Caco-2 (cell line): ENCODE data around the gene WLS. TPM values are rescaled to one million over a fixed set of nuclear protein-coding genes. Genes with fewer than 3 reads are reported as not detected.

Source experiments
- BruUV-seq: library from RNA; stranded (reverse); fragments of 400-500 nt; replicated peaks from 2 replicates; lab custom pipeline; 2021; lab: Mats Ljungman, UMichigan
- CTCF ChIA-PET: fragments of 300-600 bp; sonication (Branson Sonifier 250); formaldehyde crosslinking; loops from one replicate; lab custom pipeline; 2022; ENCODE audit warnings: antibody characterized with exemption; lab: Charles Lee
- POLR2A ChIA-PET: fragments of 300-600 bp; sonication (Branson Sonifier 250); formaldehyde crosslinking; loops from one replicate; lab custom pipeline; 2022; ENCODE audit warnings: antibody characterized with exemption; lab: Charles Lee
- DNase-seq, 2 experiments: peaks; one replicate each; pipeline versions ENCODE4 v3.0.0 to v3.0.0-alpha.2; 2020 to 2022
- H3K27me3 ChIP-seq: replicated peaks from 2 replicates; pipeline ENCODE4 v1.6.0; 2011; ENCODE audit warnings: low read length; ENCODE audit not compliant: control insufficient read depth, insufficient read depth
- H3K36me3 ChIP-seq: 2 replicates; pipeline ENCODE4 v1.5.1; 2011; ENCODE audit warnings: low read length; ENCODE audit not compliant: control insufficient read depth, insufficient read depth
- H3K4me1 ChIP-seq: fragments of 250-450 bp; sonication (Bioruptor Pico); 2 replicates; pipeline ENCODE4 v1.5.1; 2020; ENCODE audit warnings: mild to moderate bottlenecking
- H3K4me3 ChIP-seq: 2 replicates; pipeline ENCODE4 v1.5.1; 2011; ENCODE audit warnings: low read depth, mild to moderate bottlenecking, control low read depth, low read length
- H3K9me3 ChIP-seq: fragments of 250-450 bp; sonication (Bioruptor Pico); 2 replicates; pipeline ENCODE4 v1.5.1; 2020; ENCODE audit warnings: mild to moderate bottlenecking, moderate library complexity
- H3K27ac Mint-ChIP-seq: one replicate; pipeline ENCODE4 v1.8.0; 2022; ENCODE audit warnings: mixed read lengths; ENCODE audit not compliant: unreplicated experiment
- H3K27me3 Mint-ChIP-seq: one replicate; pipeline ENCODE4 v1.8.0; 2022; ENCODE audit warnings: mixed read lengths; ENCODE audit not compliant: insufficient read depth, unreplicated experiment
- H3K36me3 Mint-ChIP-seq: one replicate; pipeline ENCODE4 v1.8.0; 2022; ENCODE audit warnings: mild to moderate bottlenecking, mixed read lengths; ENCODE audit not compliant: insufficient read depth, unreplicated experiment
- H3K4me1 Mint-ChIP-seq: one replicate; pipeline ENCODE4 v1.8.0; 2022; ENCODE audit warnings: low read depth, mixed read lengths; ENCODE audit not compliant: unreplicated experiment
- H3K4me3 Mint-ChIP-seq: one replicate; pipeline ENCODE4 v1.8.0; 2022; ENCODE audit warnings: mild to moderate bottlenecking, moderate library complexity, mixed read lengths; ENCODE audit not compliant: unreplicated experiment
- H3K9me3 Mint-ChIP-seq: one replicate; pipeline ENCODE4 v1.8.0; 2022; ENCODE audit warnings: mixed read lengths; ENCODE audit not compliant: unreplicated experiment
- CTCF ChIP-seq, 2 experiments: fragments of 200-600 bp in 1 of 2; IDR thresholded peaks; 1 replicate in 1 of 2; 2 replicates in 1 of 2; pipeline versions ENCODE4 v1.5.1 to v1.8.0; 2011 to 2022; ENCODE audit warnings: antibody characterized with exemption in 1 of 2, control low read depth in 1 of 2, inconsistent platforms in 1 of 2, low read depth in 1 of 2, low read length in 1 of 2, mild to moderate bottlenecking in 1 of 2, moderate library complexity in 1 of 2; ENCODE audit not compliant: insufficient read depth in 1 of 2, severe bottlenecking in 1 of 2, unreplicated experiment in 1 of 2
- intact Hi-C: fragments of 100-400 bp; cut with micrococcal nuclease; formaldehyde crosslinking; loops from one replicate; pipeline ENCODE4 v1.10.0; 2022; ENCODE audit not compliant: unreplicated experiment
- total RNA-seq: library from RNA; stranded (reverse); gene quantifications from 2 replicates; pipeline ENCODE4 v1.2.3, GENCODE V29; 2022

Gene WLS
- total RNA-seq, 1 experiment from 2014 or later: 72.3 TPM

GRCh38 chr1:68218490-68218889 lies 13.8 kb downstream of the WLS start:
- no peaks in the 10 kb centered on the region for H3K27me3 ChIP-seq
- no peak for TF ChIP-seq CTCF (IDR thresholded peaks at IDR 0.05; ENCODE audit: insufficient read depth in 1 of 2, low read depth in 1 of 2, low read length in 1 of 2, severe bottlenecking in 1 of 2, unreplicated experiment in 1 of 2)
- POLR2A ChIA-PET: no interaction called here
- BruUV-seq: no TSS peak
- Mint-ChIP-seq H3K36me3 (peaks cover 6% of the 10 kb centered on the region), H3K9me3 (no peaks in the 10 kb centered on the region), H3K4me1 (peaks cover 19% of the 10 kb centered on the region), H3K27ac (no peak overlapping the region), H3K4me3 (peak overlapping the region; percentile 49), H3K27me3 (no peaks in the 10 kb centered on the region)
- CTCF ChIA-PET: no interaction called here
- H3K4me1 ChIP-seq: peaks cover 48% of the 10 kb centered on the region
- no peaks in the 10 kb centered on the region for H3K36me3 ChIP-seq
- intact Hi-C loops: no loop called here
- no peak overlapping the region for H3K4me3 ChIP-seq
- DNase-seq: peak in 1 of 2 experiments; percentile 43
- H3K9me3 ChIP-seq: no peaks in the 10 kb centered on the region

- H3K9me3 ChIP-seq: no peaks in the 10 kb centered on the region
- H3K27me3 ChIP-seq: no peaks in the 10 kb centered on the region
- ChIA-PET POLR2A (no interaction called here), CTCF (no interaction called here)
- H3K4me3 Mint-ChIP-seq: no peak overlapping the region
- no peak overlapping the region for H3K4me3 ChIP-seq
- no peaks in the 10 kb centered on the region for H3K9me3 Mint-ChIP-seq
- peaks cover 48% of the 10 kb centered on the region for H3K4me1 ChIP-seq
- H3K4me1 Mint-ChIP-seq: peaks cover 13% of the 10 kb centered on the region
- no peak overlapping the region for H3K27ac Mint-ChIP-seq
- H3K36me3 ChIP-seq: no peaks in the 10 kb centered on the region
- no peak for TF ChIP-seq CTCF (IDR thresholded peaks at IDR 0.05; ENCODE audit: insufficient read depth in 1 of 2, low read depth in 1 of 2, low read length in 1 of 2, severe bottlenecking in 1 of 2, unreplicated experiment in 1 of 2)
- peaks cover 6% of the 10 kb centered on the region for H3K36me3 Mint-ChIP-seq
- no TSS peak for BruUV-seq
- intact Hi-C loops: no loop called here
- no peak for DNase-seq
- no peaks in the 10 kb centered on the region for H3K27me3 Mint-ChIP-seq
Measured at GRCh38 chr1:68217618-68218017, 14.7 kb downstream of the WLS start.

- H3K4me1 Mint-ChIP-seq: peaks cover 11% of the 10 kb centered on the region
- no peaks in the 10 kb centered on the region for H3K27me3 Mint-ChIP-seq
- POLR2A ChIA-PET: no interaction called here
- CTCF ChIA-PET: no interaction called here
- H3K9me3 ChIP-seq: no peaks in the 10 kb centered on the region
- no TSS peak for BruUV-seq
- H3K36me3 Mint-ChIP-seq: peaks cover 6% of the 10 kb centered on the region
- H3K4me1 ChIP-seq: peaks cover 43% of the 10 kb centered on the region
- no peak overlapping the region for H3K4me3 ChIP-seq
- no peak for DNase-seq
- TF ChIP-seq CTCF (IDR thresholded peaks at IDR 0.05; ENCODE audit: insufficient read depth in 1 of 2, low read depth in 1 of 2, low read length in 1 of 2, severe bottlenecking in 1 of 2, unreplicated experiment in 1 of 2): no peak
- H3K27me3 ChIP-seq: no peaks in the 10 kb centered on the region
- no peak overlapping the region for H3K27ac Mint-ChIP-seq
- no peak overlapping the region for H3K4me3 Mint-ChIP-seq
- no peaks in the 10 kb centered on the region for H3K9me3 Mint-ChIP-seq
- intact Hi-C loops: no loop called here
- no peaks in the 10 kb centered on the region for H3K36me3 ChIP-seq
Measured at GRCh38 chr1:68217060-68217554, 15.2 kb downstream of the WLS start.
